ENCODE measurements around the gene CELF6. TPM values are rescaled to one million over a fixed set of nuclear protein-coding genes. Genes with fewer than 3 reads are reported as not detected.
A peak's percentile ranks its signal among the peaks of the same experiment; 100 is the strongest.

CELF6 gene
- total RNA-seq, 1 experiment from 2014 or later, result not detected

DNA sequence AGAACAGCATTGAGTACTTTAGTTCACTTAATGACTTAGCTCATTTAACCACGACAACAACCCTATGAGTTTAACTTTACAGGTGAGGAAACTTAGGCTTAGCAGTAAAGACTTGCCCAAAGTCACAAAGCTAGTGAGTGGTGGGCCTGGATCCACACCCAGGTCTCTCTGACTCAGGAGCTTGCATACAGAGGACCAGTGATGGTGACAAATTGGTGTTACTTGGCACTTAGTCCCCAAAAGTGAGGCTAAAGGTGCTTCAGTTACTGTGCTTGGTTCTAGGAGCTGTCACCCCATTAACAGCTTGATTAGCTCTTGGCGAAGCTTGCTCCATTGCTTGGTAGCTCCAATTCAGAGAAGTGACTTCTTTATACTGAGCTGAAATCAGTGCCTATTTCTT is 6.1 kb downstream of the CELF6 start:
- H3K27me3 ChIP-seq (replicated peaks; ENCODE audit: insufficient read depth, low read depth, low read length, poor library complexity), result peaks cover 7% of the 10 kb centered on the region
- no peak overlapping the region for H3K4me3 ChIP-seq (ENCODE audit: low read depth, low read length, poor library complexity, severe bottlenecking)
- BruUV-seq (replicated peaks), result no TSS peak
- ChIA-PET CTCF (interaction anchor here (0.9 kb wide), 1 partner anchor 13 kb away, joined by 3 read pairs; no protein-coding TSS in a partner anchor), POLR2A (ENCODE audit: low non-redundant PET) (no interaction called here)
- no peak overlapping the region for H3K27ac ChIP-seq (ENCODE audit: low read depth, low read length, poor library complexity, severe bottlenecking)
- DNase-seq (ENCODE audit: low spot score), result no peak
- no peaks in the 10 kb centered on the region for H3K4me1 ChIP-seq (ENCODE audit: insufficient read depth, low read length, poor library complexity, severe bottlenecking)
- H3K9me3 ChIP-seq (ENCODE audit: low read depth, low read length, poor library complexity, severe bottlenecking), result no peaks in the 10 kb centered on the region
- TF ChIP-seq, protein P1, sequence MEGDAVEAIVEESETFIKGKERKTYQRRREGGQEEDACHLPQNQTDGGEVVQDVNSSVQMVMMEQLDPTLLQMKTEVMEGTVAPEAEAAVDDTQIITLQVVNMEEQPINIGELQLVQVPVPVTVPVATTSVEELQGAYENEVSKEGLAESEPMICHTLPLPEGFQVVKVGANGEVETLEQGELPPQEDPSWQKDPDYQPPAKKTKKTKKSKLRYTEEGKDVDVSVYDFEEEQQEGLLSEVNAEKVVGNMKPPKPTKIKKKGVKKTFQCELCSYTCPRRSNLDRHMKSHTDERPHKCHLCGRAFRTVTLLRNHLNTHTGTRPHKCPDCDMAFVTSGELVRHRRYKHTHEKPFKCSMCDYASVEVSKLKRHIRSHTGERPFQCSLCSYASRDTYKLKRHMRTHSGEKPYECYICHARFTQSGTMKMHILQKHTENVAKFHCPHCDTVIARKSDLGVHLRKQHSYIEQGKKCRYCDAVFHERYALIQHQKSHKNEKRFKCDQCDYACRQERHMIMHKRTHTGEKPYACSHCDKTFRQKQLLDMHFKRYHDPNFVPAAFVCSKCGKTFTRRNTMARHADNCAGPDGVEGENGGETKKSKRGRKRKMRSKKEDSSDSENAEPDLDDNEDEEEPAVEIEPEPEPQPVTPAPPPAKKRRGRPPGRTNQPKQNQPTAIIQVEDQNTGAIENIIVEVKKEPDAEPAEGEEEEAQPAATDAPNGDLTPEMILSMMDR (conservative IDR thresholded peaks at IDR 0.05; ENCODE audit: low read depth, low read length), result no peak
- no peak for TF ChIP-seq EZH2 (IDR thresholded peaks at IDR 0.05; ENCODE audit: borderline replicate concordance, low read depth, low read length, poor library complexity, severe bottlenecking)
- no peaks in the 10 kb centered on the region for H3K36me3 ChIP-seq (ENCODE audit: insufficient read depth, low read length, poor library complexity, severe bottlenecking)
- intact Hi-C loops (cut with micrococcal nuclease; ENCODE audit: unreplicated experiment), result no loop called here

- H3K36me3 ChIP-seq (ENCODE audit: insufficient read depth, low read length, poor library complexity, severe bottlenecking), result no peaks in the 10 kb centered on the region
- BruUV-seq (replicated peaks), result no TSS peak
- CTCF ChIA-PET, result interaction anchor here (1.2 kb wide), 1 partner anchor 358 kb away, joined by 3 read pairs; no protein-coding TSS in a partner anchor
- DNase-seq (ENCODE audit: low spot score), result no peak
- peaks cover 6% of the 10 kb centered on the region for H3K27me3 ChIP-seq (replicated peaks; ENCODE audit: insufficient read depth, low read depth, low read length, poor library complexity)
- no peaks in the 10 kb centered on the region for H3K9me3 ChIP-seq (ENCODE audit: low read depth, low read length, poor library complexity, severe bottlenecking)
- TF ChIP-seq, protein P1 (conservative IDR thresholded peaks at IDR 0.05; ENCODE audit: low read depth, low read length), result no peak
- TF ChIP-seq EZH2 (IDR thresholded peaks at IDR 0.05; ENCODE audit: borderline replicate concordance, low read depth, low read length, poor library complexity, severe bottlenecking), result no peak
- H3K4me3 ChIP-seq (ENCODE audit: low read depth, low read length, poor library complexity, severe bottlenecking), result no peak overlapping the region
- POLR2A ChIA-PET (ENCODE audit: low non-redundant PET), result no interaction called here
- intact Hi-C loops (cut with micrococcal nuclease; ENCODE audit: unreplicated experiment), result no loop called here
- H3K27ac ChIP-seq (ENCODE audit: low read depth, low read length, poor library complexity, severe bottlenecking), result no peak overlapping the region
- no peaks in the 10 kb centered on the region for H3K4me1 ChIP-seq (ENCODE audit: insufficient read depth, low read length, poor library complexity, severe bottlenecking)
Measured at GRCh38 chr15:72313448-72313840, 6.5 kb downstream of the CELF6 start.

DNA sequence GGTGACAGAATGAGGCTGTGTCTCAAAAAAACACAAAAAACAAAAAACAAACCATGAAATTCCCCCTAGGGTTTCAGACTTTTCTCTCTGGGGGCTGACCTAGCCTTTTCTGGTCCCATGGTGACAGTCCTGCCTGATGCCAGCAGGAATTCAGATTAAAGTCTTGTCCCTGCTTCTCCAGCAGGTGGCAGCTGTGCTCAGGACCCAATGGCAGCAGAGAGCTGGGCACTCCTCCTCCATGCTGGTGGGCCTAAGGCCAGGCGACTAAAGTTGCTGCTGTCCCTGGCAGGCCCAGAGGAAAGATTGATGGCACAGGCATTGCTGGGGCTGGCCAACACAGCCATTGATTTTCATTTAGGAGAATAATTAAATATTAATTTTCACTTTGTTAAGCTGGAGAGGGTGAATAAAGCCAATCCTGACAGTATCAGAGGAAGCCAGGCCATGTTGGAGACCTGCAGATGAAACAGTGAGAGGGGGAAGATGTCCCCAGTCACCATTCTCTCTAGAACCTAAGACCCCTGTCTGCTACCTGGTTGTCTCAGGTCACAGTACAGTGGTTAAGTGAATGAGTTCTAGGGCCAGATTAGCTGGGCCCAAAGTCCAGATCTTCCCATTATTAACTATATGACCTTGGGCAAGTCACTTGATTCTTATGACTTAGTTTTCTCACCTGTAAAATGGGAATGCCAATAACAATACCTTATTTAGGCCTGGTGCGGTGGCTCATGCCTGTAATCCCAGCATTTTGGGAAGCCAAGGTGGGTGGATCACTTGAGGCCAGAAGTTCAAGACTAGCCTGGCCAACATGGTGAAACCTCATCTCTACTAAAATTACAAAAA is 7.1 kb downstream of the CELF6 start:
- peak; percentile 79 for DNase-seq (ENCODE audit: low spot score)
- ChIA-PET POLR2A (ENCODE audit: low non-redundant PET) (no interaction called here), CTCF (interaction anchor here (0.6 to 1.2 kb wide), 3 partner anchors 287 to 1332 kb away, joined by 3 read pairs; no protein-coding TSS in a partner anchor)
- Histone ChIP-seq H3K9me3 (ENCODE audit: low read depth, low read length, poor library complexity, severe bottlenecking) (no peaks in the 10 kb centered on the region), H3K4me1 (ENCODE audit: insufficient read depth, low read length, poor library complexity, severe bottlenecking) (no peaks in the 10 kb centered on the region), H3K4me3 (ENCODE audit: low read depth, low read length, poor library complexity, severe bottlenecking) (no peak overlapping the region), H3K27ac (ENCODE audit: low read depth, low read length, poor library complexity, severe bottlenecking) (no peak overlapping the region), H3K27me3 (replicated peaks; ENCODE audit: insufficient read depth, low read depth, low read length, poor library complexity) (peaks cover 8% of the 10 kb centered on the region), H3K36me3 (ENCODE audit: insufficient read depth, low read length, poor library complexity, severe bottlenecking) (no peaks in the 10 kb centered on the region)
- BruUV-seq (replicated peaks), result no TSS peak
- TF ChIP-seq EZH2 (IDR thresholded peaks at IDR 0.05; ENCODE audit: borderline replicate concordance, low read depth, low read length, poor library complexity, severe bottlenecking), result no peak
- TF ChIP-seq, protein P1 (conservative IDR thresholded peaks at IDR 0.05; ENCODE audit: low read depth, low read length), result peak; percentile 84
- intact Hi-C loops (cut with micrococcal nuclease; ENCODE audit: unreplicated experiment), result no loop called here
